Stomach (tissue), 4 donors: Measurements from ENCODE around the gene TMCC1.

Source experiments
- CTCF ChIP-seq, 7 experiments: fragments of 450-650 bp in 4 of 7; fragments of 200-600 bp in 3 of 7; sonication (generic) in 3 of 7; IDR thresholded peaks; one replicate each; pipeline ENCODE4 v1.5.1; 2016 to 2019; ENCODE audit warnings: antibody characterized with exemption in 7 of 7, control low read depth in 2 of 7, mild to moderate bottlenecking in 1 of 7
- POLR2A ChIP-seq, 4 donors: fragments of 450-650 bp; IDR thresholded peaks; one replicate each; pipeline ENCODE4 v1.6.1; 2016; ENCODE audit warnings: antibody characterized with exemption in 4 of 4, control low read depth in 2 of 4, mild to moderate bottlenecking in 1 of 4, moderate library complexity in 1 of 4
- POLR2AphosphoS5 ChIP-seq, 3 donors: sonication (generic); formaldehyde crosslinking; IDR thresholded peaks; one replicate each; pipeline ENCODE4 v1.6.1; 2016; ENCODE audit warnings: antibody characterized with exemption in 3 of 3

- TF ChIP-seq POLR2AphosphoS5 (IDR thresholded peaks at IDR 0.05) (no peak), CTCF (IDR thresholded peaks at IDR 0.05) (no peak), POLR2A (IDR thresholded peaks at IDR 0.05) (no peak)
Measured at GRCh38 chr3:129892486-129892856, 1.0 kb downstream of the TMCC1 start.
